SKM-1 (cell line): Measurements from ENCODE around the gene MAGI1.
A peak's percentile ranks its signal among the peaks of the same experiment; 100 is the strongest.

ENCODE experiments used
- DNase-seq: peaks from one replicate; lab custom pipeline; 2025; ENCODE audit not compliant: unreplicated experiment; lab: John Stamatoyannopoulos, UW

The MAGI1 gene

DNA sequence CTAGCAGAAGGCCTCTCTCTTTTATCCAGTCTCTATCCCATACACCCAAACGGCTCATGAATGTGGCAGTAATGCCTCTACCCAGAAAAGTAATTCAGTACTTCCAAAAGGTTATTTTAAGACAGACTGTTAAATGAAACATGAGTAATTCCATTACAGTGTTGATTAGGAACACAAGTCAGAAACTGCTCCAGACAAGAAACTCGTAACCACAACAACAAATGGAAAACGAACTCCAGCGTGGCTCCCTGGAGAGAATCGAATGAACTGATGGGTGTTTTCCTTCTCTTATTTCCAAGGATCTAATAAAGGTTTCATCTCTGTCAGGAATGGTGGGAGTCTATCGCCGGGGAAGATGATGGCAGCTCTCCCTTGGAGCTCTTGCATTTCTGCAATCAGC, 228.4 kb downstream of the MAGI1 start:
- no peak for DNase-seq

DNA sequence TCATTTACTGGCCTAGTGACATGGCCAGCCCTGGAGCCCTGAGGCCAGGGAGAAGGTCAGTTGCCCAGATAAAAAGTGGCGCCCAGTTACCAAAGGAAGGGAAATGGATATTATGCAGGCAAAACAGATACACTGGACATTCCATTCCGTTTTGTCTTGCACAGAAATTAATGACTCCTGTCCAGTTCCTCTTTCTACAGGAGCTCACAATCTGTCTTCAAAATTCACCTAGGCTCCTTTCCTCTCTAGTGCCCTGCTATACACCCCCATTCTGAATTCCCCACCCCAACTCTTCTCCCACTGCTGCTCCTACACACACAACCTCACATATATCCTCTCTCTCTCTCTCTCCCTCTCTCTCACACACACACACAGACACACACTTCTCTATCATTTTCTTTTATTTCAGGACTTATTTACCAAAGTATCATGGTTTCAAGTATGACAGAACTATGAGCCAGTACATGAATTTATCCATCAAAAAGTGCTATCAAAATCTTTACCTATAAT, 229.0 kb downstream of the MAGI1 start:
- no peak for DNase-seq

DNA sequence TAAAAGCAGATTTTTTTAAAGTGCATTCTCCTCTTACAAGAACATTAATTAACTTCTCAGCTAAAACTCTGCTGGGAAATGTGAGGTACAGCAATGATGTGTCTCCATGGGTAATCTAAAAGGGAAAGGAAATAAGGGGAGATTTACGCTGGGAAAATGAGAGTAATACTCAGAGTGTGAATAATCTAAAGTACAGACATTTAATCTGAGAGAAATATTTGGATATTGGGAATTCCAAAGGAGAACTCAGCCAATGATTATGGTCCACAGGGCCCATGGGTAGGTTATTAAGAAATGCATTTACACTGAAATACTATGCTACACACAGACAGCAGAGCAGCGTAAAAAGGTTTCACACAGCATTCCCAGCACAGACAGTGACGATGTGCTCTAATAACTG, 229.9 kb downstream of the MAGI1 start:
- DNase-seq = no peak

DNA sequence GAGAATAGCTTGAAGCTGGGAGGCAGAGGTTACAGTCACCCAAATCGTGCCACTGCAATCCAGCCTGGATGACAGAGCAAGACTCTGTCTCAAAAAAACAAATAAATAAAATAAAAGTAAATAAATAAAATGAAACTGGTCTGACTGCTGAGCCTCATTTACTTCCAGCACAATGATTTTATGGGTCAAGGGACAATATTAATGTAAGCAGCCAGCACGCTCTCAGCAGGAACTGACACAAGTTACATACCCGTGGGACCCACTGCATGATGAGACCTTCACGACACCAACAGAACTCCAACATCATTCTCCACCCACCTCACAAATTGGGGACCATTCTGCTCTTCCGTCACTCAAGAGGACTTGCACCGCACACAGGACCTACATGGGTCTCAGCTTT, 230.3 kb downstream of the MAGI1 start:
- DNase-seq = no peak

- no peak for DNase-seq
These were observed 231.5 kb downstream of the MAGI1 start for GRCh38 chr3:65807225-65807624.

DNA sequence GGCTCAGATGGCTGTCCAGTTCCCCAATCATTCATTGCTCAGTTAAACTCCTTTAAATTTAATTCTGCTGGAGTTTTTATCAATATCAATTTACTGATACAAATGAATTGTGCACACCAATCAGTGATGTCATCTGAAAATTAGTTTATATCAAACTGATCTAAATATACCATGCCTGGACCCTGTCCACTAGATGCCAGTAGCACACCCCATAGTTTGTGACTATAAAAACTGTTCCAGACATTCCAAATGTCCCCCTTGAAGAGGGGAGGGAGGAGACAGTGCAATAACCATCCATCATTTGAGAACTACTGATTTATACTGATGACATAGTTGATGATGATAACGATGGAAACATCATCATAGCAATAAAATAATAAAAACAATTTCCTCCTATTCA, 232.1 kb downstream of the MAGI1 start:
- no peak for DNase-seq

DNA sequence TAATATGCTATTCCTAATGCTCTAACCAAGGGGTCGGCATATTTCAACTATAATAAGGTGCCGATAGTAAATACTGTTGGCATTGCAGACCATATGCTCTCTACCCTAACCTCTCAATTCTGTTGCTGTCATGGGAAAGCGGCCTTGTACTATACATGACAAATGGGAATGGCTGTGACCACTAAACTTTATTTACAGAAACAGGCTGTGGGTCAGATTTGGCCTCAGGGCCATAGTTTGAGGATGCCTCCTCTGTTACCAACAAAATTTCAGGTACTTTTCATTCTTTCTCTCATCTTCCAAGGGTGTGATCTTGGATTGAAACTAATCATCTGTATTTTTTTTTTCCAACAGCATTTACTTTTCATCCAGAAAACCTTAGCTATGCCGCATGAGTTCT, 242.0 kb downstream of the MAGI1 start:
- no peak for DNase-seq

GRCh38 chr3:65795166-65795565, 243.6 kb downstream of the MAGI1 start:
- no peak for DNase-seq

GRCh38 chr3:65793495-65794200, 245.1 kb downstream of the MAGI1 start:
- DNase-seq = no peak

- DNase-seq = no peak
These were observed 250.3 kb downstream of the MAGI1 start for GRCh38 chr3:65788461-65788860.

GRCh38 chr3:65787827-65788226, 250.9 kb downstream of the MAGI1 start:
- no peak for DNase-seq

DNA sequence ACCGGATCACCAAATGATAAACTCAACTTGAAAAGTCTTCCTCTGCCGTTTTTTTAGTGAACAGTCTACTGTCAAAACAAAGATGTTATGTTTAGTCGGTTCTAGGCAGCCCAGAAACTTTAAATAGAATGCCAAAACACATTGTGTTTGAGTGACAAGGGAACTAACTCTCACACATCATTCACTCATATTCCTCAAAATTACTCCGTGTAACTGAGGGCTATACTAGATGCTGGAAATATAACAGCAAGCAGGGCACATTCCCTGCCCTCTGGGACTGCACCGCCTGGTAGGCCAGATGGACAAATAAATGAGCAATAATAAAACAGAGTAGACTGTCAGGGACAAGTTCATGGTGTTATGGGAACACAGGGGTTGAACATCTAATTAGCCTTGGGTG, 251.4 kb downstream of the MAGI1 start:
- no peak for DNase-seq

DNA sequence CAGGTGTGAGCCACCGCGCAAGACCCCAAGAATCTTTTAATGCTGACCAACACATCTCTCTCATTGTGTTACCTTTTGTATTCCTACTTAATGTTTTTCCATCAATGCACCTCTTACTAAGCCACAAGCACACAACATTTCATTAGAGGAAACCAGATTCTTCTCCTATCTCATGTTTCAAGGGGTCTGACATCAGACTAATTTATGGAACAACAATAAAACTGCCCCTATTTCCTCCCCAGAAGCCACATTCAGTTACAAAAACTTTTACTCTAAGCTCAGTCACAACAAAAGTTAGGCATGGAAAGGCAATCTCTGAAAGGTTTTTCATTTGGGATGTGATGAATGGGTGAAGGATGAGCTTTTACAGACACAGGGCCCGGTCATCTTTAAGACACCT, 251.8 kb downstream of the MAGI1 start:
- no peak for DNase-seq

DNA sequence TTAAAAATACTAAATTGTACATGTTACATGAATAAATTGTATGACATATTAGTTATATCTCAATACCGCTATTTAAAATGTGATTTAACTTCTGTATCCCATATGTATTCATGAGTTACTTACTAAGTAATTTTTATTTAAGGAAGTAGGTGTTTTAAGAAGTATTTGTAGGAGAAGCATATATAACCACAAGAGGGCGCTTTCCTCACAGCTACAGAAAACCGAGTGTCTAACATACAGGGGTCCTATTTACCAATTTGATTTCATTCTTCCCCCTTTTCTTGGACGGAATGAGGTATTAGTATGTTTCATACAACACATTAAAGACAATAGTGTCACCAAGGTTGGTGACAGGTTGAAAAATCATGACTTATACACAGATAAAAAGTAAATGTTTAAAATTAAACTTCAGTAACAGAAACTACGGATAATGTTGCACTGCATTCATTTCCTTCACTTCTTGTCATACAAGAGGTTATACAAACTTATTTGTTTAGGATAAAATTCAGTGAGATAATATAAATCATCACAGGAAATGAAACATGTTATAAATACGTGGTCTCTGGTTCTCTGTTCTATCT, 253.6 kb downstream of the MAGI1 start:
- DNase-seq = peak; percentile 24

- no peak for DNase-seq
These were observed 255.6 kb downstream of the MAGI1 start for GRCh38 chr3:65783117-65783516.

DNA sequence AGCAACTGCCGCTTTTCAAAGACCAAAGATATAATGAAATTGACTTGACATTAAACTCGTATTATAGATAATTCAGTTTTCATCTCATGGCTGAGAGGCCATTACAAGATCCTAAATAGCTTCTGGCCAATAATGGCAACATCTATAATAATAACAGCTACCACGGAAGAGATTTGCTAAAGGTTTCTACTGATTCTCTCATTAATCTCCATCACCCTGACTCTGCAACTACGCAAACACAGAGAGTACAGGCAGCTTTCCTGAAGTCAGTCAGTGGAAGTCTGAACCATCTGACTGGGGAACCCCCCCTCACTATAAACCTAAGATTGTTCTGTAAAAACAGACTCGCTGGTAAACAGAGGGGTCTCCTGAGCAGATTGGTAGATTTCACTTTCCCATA, 257.1 kb downstream of the MAGI1 start:
- no peak for DNase-seq

DNA sequence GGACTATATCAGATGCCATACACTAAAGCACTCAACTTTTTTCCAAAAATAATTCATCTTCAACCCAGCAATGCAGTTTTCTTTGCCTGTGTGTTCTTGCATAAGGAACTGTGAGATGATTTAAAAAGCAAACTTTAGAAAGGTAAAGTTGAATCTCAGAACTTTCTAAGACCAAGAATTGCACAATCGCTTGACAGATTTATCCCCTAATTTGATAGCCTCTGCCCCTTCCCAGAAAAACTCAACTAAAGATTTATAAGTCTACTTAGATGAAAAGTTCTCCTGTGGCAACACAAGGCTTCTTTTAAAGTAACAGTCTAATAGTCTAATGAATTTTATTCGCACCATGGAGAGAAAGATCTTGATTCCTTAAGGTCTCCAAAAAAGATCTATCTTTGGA, 259.3 kb downstream of the MAGI1 start:
- no peak for DNase-seq

DNA sequence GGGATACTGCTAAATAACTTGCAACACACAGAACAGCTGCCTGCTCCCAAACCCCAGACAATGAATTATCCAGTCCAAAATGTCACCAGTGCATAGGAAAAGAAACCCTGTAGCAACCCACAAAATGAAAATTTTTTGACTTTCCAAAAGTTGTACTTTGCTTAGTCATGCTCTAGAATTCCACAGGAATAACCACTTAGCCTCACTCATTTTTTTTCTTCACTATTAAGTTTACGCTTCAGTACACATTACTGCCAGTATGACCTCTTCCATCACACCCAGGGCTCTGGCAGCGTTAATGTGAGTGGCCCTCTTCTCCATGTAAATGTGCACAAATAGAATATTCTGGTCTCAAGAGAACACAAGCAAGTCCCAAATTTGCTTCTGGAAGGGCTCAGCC, 259.8 kb downstream of the MAGI1 start:
- no peak for DNase-seq

DNA sequence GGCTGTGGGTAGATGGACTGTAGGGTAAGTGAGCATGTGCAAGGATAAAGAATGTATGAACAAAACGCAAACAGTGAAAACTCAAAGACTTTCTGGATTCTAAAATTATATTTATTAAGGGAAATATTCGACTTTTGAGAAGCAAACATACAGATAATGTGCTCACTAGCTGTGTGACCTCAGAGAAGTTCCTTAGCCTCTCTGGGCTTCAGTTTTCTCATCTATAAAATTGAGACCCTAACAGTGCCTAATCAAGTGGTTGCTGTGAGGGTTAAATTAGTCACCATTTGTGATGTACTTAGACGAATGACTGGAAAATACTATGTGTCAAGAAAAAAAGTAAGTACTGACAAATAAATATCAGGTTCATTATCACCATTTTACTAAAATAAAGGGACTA, 261.7 kb downstream of the MAGI1 start:
- DNase-seq = no peak

- no peak for DNase-seq
These were observed 262.2 kb downstream of the MAGI1 start for GRCh38 chr3:65776494-65776893.

- DNase-seq = no peak
These were observed 262.6 kb downstream of the MAGI1 start for GRCh38 chr3:65776081-65776480.

GRCh38 chr3:65772758-65773157, 266.0 kb downstream of the MAGI1 start:
- DNase-seq = no peak

DNA sequence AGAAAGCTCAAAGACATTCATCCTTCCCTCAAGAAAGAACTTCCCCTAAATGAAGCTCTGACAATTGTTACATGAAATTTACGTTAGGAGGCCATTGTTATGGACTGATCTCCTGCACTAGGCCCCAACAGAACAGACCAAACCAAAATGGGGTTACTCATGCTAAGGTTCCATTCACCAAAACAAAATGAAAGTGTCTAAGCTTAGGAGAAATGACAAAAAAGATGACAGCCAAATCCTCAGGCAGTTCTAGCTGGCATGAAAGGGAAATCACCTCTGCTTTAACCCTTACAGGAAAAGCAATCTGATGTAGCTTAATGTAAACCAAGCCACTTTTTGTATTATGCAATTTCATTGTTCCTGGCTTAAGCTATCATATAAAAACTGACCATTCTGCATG, 271.2 kb downstream of the MAGI1 start:
- DNase-seq = no peak
